Gastroesophageal sphincter (tissue), 3 donors: ENCODE data around the gene CHMP1B.

ENCODE experiments used
- EP300 ChIP-seq: sonication (generic); formaldehyde crosslinking; IDR thresholded peaks from one replicate; pipeline ENCODE4 v1.6.1; 2017; ENCODE audit warnings: antibody characterized with exemption, mild to moderate bottlenecking
- POLR2A ChIP-seq, 2 donors: fragments of 450-650 bp; IDR thresholded peaks; one replicate each; pipeline ENCODE4 v1.6.1; 2017; ENCODE audit warnings: antibody characterized with exemption in 2 of 2, mild to moderate bottlenecking in 2 of 2, moderate library complexity in 1 of 2
- TF ChIP-seq, protein P1 (sequence below), 4 experiments: fragments of 200-600 bp in 2 of 4; fragments of 450-650 bp in 2 of 4; sonication (generic) in 1 of 4; IDR thresholded peaks; one replicate each; pipeline ENCODE4 v1.5.1; 2017 to 2019; ENCODE audit warnings: antibody characterized with exemption in 4 of 4, mild to moderate bottlenecking in 2 of 4, moderate library complexity in 2 of 4

- TF ChIP-seq, protein P1, sequence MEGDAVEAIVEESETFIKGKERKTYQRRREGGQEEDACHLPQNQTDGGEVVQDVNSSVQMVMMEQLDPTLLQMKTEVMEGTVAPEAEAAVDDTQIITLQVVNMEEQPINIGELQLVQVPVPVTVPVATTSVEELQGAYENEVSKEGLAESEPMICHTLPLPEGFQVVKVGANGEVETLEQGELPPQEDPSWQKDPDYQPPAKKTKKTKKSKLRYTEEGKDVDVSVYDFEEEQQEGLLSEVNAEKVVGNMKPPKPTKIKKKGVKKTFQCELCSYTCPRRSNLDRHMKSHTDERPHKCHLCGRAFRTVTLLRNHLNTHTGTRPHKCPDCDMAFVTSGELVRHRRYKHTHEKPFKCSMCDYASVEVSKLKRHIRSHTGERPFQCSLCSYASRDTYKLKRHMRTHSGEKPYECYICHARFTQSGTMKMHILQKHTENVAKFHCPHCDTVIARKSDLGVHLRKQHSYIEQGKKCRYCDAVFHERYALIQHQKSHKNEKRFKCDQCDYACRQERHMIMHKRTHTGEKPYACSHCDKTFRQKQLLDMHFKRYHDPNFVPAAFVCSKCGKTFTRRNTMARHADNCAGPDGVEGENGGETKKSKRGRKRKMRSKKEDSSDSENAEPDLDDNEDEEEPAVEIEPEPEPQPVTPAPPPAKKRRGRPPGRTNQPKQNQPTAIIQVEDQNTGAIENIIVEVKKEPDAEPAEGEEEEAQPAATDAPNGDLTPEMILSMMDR (IDR thresholded peaks at IDR 0.05), result no peak
- no peak for TF ChIP-seq POLR2A (IDR thresholded peaks at IDR 0.05)
- TF ChIP-seq EP300, result no peak
These were observed 10.7 kb upstream of the CHMP1B start for GRCh38 chr18:11840493-11840892.
